C4-2B (cell line): ENCODE data around the gene FTL.
A peak's percentile ranks its signal among the peaks of the same experiment; 100 is the strongest.

Experiments
- H3K27ac ChIP-seq: fragments of 450-650 bp; 2 replicates; pipeline ENCODE4 v1.5.1; 2017
- ZFX ChIP-seq: fragments of 450-650 bp; IDR thresholded peaks from 2 replicates; pipeline ENCODE4 v1.6.1; 2017
- TF ChIP-seq, protein P1 (sequence below): fragments of 450-650 bp; conservative IDR thresholded peaks from 2 replicates; pipeline ENCODE4 v1.5.1; 2017; ENCODE audit warnings: mild to moderate bottlenecking

FTL gene

DNA sequence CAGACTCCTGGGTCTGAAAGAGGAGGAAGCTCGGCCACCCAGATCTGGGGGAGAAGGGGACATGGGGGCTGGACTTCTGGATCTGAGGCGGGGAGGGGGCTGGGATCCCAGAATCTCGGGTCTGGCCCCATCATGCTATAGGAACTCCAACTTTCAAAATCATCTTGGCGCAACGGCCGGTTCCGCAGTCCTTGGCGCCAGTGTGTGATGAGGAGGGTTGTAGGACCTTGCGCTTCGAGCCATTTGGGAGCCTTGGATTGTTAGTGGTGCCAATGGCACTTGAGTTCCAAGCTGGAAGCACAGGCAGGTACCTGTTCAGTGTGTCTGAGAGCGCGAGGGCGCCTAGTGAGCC lies 28.9 kb downstream of the FTL start:
- no peak for TF ChIP-seq ZFX
- TF ChIP-seq, protein P1, sequence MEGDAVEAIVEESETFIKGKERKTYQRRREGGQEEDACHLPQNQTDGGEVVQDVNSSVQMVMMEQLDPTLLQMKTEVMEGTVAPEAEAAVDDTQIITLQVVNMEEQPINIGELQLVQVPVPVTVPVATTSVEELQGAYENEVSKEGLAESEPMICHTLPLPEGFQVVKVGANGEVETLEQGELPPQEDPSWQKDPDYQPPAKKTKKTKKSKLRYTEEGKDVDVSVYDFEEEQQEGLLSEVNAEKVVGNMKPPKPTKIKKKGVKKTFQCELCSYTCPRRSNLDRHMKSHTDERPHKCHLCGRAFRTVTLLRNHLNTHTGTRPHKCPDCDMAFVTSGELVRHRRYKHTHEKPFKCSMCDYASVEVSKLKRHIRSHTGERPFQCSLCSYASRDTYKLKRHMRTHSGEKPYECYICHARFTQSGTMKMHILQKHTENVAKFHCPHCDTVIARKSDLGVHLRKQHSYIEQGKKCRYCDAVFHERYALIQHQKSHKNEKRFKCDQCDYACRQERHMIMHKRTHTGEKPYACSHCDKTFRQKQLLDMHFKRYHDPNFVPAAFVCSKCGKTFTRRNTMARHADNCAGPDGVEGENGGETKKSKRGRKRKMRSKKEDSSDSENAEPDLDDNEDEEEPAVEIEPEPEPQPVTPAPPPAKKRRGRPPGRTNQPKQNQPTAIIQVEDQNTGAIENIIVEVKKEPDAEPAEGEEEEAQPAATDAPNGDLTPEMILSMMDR, result no peak
- H3K27ac ChIP-seq, result peak overlapping the region; percentile 92

DNA sequence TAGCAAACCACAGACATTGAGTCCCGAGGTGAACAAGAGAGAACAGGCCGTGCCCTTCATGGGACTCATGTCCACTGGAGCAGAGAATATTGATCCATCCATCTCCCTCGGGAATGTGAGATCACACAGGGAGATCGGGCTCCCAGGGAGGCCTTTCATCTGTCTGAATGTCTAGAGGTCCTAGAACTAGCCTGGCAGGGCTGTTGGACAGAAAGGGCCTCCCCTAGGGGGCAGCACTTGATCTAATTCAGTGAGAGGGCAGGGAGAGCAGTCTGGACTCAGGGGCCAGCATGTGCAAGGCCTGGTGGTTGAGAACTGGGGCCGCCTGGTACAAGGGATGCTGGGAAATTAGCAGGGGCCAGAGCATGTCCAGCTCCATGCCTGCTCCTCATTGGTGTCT lies 32.9 kb downstream of the FTL start:
- H3K27ac ChIP-seq, result no peak overlapping the region
- no peak for TF ChIP-seq ZFX
- TF ChIP-seq, protein P1, result peak; percentile 51

DNA sequence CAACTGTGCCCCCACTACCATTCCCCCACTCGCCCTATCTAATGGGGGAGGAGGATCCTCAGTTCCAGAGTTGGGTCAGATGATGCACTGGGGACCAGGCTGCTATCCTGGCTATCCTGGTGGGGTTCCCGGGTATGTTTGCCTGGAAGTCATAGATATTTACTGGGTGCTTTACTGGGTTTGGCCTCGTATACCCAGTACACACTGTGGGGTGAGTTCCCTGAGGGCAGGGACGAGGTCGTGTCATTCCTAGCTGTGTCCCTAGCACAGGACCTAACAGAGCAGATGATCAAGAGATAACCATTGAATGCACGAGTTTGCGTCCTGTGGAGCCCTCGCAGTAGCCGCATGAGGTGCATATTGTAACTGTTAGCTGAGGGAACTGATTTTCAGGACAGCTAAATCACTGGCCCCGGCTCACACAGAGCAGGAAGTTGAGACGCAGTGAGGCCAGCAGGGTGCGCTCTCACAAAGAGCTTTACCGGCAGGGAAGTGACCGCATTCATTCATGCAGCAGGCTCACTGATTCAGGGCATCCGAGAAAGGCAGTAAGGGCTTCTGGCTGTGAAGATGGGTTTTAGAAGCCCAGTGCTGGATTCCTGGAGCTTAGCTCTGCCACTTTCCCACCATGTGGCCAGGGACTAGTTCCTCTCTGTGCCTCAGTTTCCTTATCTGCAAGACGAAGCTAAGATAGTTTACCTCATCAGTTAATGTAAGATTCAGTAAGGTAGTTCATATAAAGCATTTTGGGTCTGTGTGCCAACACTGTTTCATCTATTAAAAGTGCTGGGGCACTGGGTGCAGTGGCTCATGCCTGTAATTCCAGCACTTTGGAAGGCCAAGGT lies 34.6 kb downstream of the FTL start:
- TF ChIP-seq, protein P1, result peak; percentile 53
- no peak for TF ChIP-seq ZFX
- H3K27ac ChIP-seq, result no peak overlapping the region

DNA sequence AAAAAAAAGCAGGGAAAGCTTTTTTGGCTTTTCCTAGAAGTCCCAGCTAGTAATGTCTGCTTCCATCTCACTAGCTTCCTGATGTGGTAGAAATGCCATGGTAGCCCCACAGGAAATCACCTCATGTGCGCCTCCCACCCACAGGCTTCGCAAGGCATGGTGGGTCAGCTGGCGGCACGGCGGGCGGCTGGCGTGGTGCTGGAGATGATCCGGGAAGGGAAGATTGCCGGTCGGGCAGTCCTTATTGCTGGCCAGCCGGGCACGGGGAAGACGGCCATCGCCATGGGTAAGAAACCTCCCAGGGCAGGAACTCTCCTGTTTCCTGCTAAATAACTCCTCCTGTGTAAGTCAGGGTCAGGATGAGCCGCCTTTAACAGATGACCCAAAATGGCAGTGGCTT lies 39.0 kb downstream of the FTL start:
- TF ChIP-seq ZFX, result no peak
- TF ChIP-seq, protein P1, result no peak
- no peak overlapping the region for H3K27ac ChIP-seq

DNA sequence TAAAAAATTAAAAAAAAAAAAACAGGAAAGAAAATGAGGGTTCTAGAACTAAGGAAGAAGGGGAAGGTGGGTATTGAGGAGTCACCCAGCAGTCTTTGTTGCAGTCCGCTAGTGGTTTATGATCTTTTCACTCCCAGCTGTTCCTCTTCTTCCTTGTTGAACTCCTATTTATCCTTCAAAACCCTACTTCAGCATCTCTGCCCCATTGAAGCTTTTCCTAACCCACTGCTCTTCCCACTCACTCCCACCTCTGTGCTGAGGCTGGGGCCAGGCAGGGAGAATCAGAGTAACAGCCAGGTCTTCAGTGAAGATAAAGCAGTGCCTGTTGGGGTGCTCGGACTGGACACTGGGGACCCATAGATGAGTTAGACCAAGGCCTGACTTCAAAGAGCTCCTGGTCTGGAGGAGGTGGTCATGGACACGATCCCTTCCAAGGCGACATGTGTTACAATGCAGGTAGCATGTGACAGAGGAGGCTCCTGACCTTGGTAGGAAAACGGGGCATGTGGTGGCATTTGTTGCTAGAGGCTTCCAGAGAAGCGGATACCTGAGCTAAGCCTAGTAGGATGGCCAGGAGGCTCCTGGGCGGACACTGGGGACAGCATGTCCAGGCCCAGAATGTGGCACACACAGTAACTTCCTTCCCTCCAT lies 40.0 kb downstream of the FTL start:
- H3K27ac ChIP-seq, result no peak overlapping the region
- TF ChIP-seq, protein P1, result no peak
- TF ChIP-seq ZFX, result no peak

DNA sequence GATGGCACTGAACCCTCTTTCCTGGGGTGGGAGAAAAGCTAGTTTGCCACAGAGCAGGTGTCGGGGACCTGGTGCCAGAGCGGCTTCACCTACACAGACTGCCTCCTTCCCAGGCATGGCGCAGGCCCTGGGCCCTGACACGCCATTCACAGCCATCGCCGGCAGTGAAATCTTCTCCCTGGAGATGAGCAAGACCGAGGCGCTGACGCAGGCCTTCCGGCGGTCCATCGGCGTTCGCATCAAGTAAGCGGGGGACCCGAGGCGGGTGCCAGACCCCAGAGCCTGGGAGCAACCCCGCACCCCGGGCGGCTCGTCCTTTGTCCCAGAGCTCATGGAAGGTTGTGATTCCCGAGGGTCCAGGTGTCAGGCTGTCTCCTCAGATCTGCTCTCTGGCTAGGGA lies 41.8 kb downstream of the FTL start:
- no peak for TF ChIP-seq ZFX
- TF ChIP-seq, protein P1, result no peak
- no peak overlapping the region for H3K27ac ChIP-seq

DNA sequence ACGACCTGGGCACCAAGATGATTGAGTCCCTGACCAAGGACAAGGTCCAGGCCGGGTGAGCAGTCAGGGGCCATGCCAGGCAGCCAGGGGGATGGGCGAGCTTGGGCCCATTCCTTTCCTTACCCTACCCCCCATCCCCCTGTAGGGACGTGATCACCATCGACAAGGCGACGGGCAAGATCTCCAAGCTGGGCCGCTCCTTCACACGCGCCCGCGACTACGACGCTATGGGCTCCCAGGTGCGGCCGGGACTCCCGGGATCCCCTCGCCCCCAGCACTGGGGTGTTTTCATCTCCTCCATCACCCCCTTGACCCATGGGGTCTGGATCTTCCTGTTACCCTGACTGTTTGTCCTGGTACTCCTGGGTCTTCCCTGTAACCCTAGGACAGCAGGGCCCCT lies 44.7 kb downstream of the FTL start:
- TF ChIP-seq, protein P1, result no peak
- no peak for TF ChIP-seq ZFX

More for the DNA sequence above, 44.7 kb downstream of the FTL start:
- no peak overlapping the region for H3K27ac ChIP-seq
